K562 (cell line): ENCODE results near the gene AAGAB. TPM values are rescaled to one million over a fixed set of nuclear protein-coding genes. Genes with fewer than 3 reads are reported as not detected.

Experiments used
- ATAC-seq: fragments of 200-7000 bp; cut with Tn5 transposase; 3 replicates; pipeline ENCODE4 v1.9.1; 2020; ENCODE audit warnings: moderate library complexity
- BruUV-seq: library from RNA; stranded (reverse); fragments of 400-500 nt; replicated peaks from 2 replicates; lab custom pipeline; 2021; lab: Mats Ljungman, UMichigan
- CTCF ChIA-PET: fragments of 300-600 bp; formaldehyde crosslinking; extraction: SDS; loops from one replicate; lab custom pipeline; 2021; ENCODE audit warnings: low intra/inter-chr PET ratio; lab: Yijun Ruan, JAX
- POLR2A ChIA-PET: fragments of 300-600, 350-650 bp; sonication (Branson Sonifier 250); formaldehyde crosslinking; extraction: SDS; loops from one replicate; lab custom pipeline; 2021; ENCODE audit warnings: antibody characterized with exemption, inconsistent platforms; lab: Yijun Ruan, JAX
- DNase-seq, 4 experiments: peaks; one replicate each; pipeline versions ENCODE4 v3.0.0 to v3.0.0-alpha.2; 2011 to 2018; ENCODE audit warnings: low spot score in 3 of 4, mixed read lengths in 3 of 4; ENCODE audit errors: extremely low read depth in 1 of 4
- FAIRE-seq: peaks from 2 replicates; lab custom pipeline; 2011; peaks lifted over from hg19 to GRCh38; lab: Jason Lieb, UNC
- H2AFZ ChIP-seq: 2 replicates; pipeline ENCODE4 v1.6.0; 2011; ENCODE audit warnings: low read depth, low read length, control low read depth, inconsistent platforms
- H3K27ac ChIP-seq: fragments of 200-600 bp; 3 replicates; pipeline ENCODE4 v1.8.0; 2011; ENCODE audit warnings: low read depth, mild to moderate bottlenecking, control low read depth, inconsistent platforms, low read length, moderate library complexity, mixed read lengths; ENCODE audit errors: extremely low read depth
- H3K27me3 ChIP-seq, 2 experiments: fragments of 300-600 bp in 1 of 2; 2 replicates in 1 of 2; 3 replicates in 1 of 2; pipeline versions ENCODE4 v1.6.0 to v1.8.0; 2011; ENCODE audit warnings: inconsistent platforms in 2 of 2, low read length in 2 of 2, mild to moderate bottlenecking in 1 of 2, mixed read lengths in 1 of 2, moderate library complexity in 1 of 2; ENCODE audit not compliant: control insufficient read depth in 2 of 2, insufficient read depth in 2 of 2
- H3K36me3 ChIP-seq: fragments of 300-600 bp; 3 replicates; pipeline ENCODE4 v1.8.0; 2011; ENCODE audit warnings: mild to moderate bottlenecking, low read length, inconsistent platforms; ENCODE audit not compliant: control insufficient read depth, insufficient read depth
- H3K4me1 ChIP-seq, 2 experiments: fragments of 200-600 bp in 1 of 2; replicated peaks in 1 of 2; 2 replicates in 1 of 2; 3 replicates in 1 of 2; pipeline versions ENCODE4 v1.5.1 to v1.8.0; 2011; ENCODE audit warnings: inconsistent platforms in 2 of 2, low read length in 2 of 2, mild to moderate bottlenecking in 1 of 2, mixed read lengths in 1 of 2, moderate library complexity in 1 of 2; ENCODE audit not compliant: control insufficient read depth in 2 of 2, insufficient read depth in 2 of 2
- H3K4me2 ChIP-seq: 2 replicates; pipeline ENCODE4 v1.6.1; 2011; ENCODE audit warnings: low read length, control low read depth, inconsistent platforms, mixed read lengths; ENCODE audit not compliant: insufficient read depth
- H3K4me3 ChIP-seq: fragments of 200-600 bp; sonication (generic), shearing (Covaris generic); 2 replicates; pipeline ENCODE4 v1.5.1; 2016; ENCODE audit warnings: control low read depth, inconsistent platforms
- H3K79me2 ChIP-seq: fragments of 200-600 bp; 3 replicates; pipeline ENCODE4 v1.8.0; 2011; ENCODE audit warnings: low read length, inconsistent platforms; ENCODE audit not compliant: control insufficient read depth, insufficient read depth
- H3K9ac ChIP-seq, 2 experiments: 2 replicates each; pipeline versions ENCODE4 v1.6.0 to v1.6.1; 2011; ENCODE audit warnings: low read depth in 2 of 2, low read length in 2 of 2, control low read depth in 1 of 2, inconsistent platforms in 1 of 2, mild to moderate bottlenecking in 1 of 2, mixed read lengths in 1 of 2; ENCODE audit not compliant: insufficient read depth in 1 of 2
- H3K9me1 ChIP-seq: one replicate; pipeline ENCODE4 v1.6.0; 2011; ENCODE audit warnings: inconsistent platforms, mild to moderate bottlenecking, low read length, moderate library complexity; ENCODE audit not compliant: control insufficient read depth, insufficient read depth
- H3K9me3 ChIP-seq: replicated peaks from 2 replicates; pipeline ENCODE4 v1.5.1; 2011; ENCODE audit warnings: low read depth, low read length, inconsistent platforms; ENCODE audit not compliant: control insufficient read depth, insufficient read depth
- H4K20me1 ChIP-seq: replicated peaks from 2 replicates; pipeline ENCODE4 v1.6.1; 2011; ENCODE audit warnings: low read length, inconsistent platforms, mixed read lengths; ENCODE audit not compliant: control insufficient read depth, insufficient read depth
- ETV5 ChIP-seq: sonication (generic); formaldehyde crosslinking; IDR thresholded peaks from 2 replicates; pipeline ENCODE4 v1.4.0; 2020; ENCODE audit warnings: low read depth, mild to moderate bottlenecking, missing genetic modification reagents
- EZH2 ChIP-seq: IDR thresholded peaks from 2 replicates; pipeline ENCODE4 v1.6.1; 2012; ENCODE audit warnings: low read depth, mild to moderate bottlenecking, inconsistent platforms, low read length, borderline replicate concordance
- FOSL1 ChIP-seq: fragments of 200-800 bp; sonication (Bioruptor generic); conservative IDR thresholded peaks from 2 replicates; pipeline ENCODE4 v1.6.1; 2016; ENCODE audit warnings: missing genetic modification characterization, missing compliant biosample characterization
- FOXJ2 ChIP-seq: fragments of 200-800 bp; sonication (Bioruptor generic); IDR thresholded peaks from 2 replicates; pipeline ENCODE4 v1.6.1; 2016; ENCODE audit warnings: missing genetic modification characterization, missing compliant biosample characterization
- HDAC3 ChIP-seq: fragments of 450-650 bp; IDR thresholded peaks from 2 replicates; pipeline ENCODE4 v1.6.1; 2018; ENCODE audit warnings: borderline replicate concordance, mild to moderate bottlenecking, moderate library complexity; ENCODE audit not compliant: partially characterized antibody
- HEY1 ChIP-seq: fragments of 250-450 bp; sonication (Bioruptor Pico); IDR thresholded peaks from 2 replicates; pipeline ENCODE4 v1.5.0; 2020; ENCODE audit warnings: mild to moderate bottlenecking, moderate library complexity, borderline replicate concordance
- HIVEP1 ChIP-seq: fragments of 250-450 bp; sonication (Bioruptor Pico); IDR thresholded peaks from 2 replicates; pipeline ENCODE4 v1.4.0; 2020; ENCODE audit warnings: mild to moderate bottlenecking
- JUNB ChIP-seq: fragments of 450-650 bp; formaldehyde crosslinking; conservative IDR thresholded peaks from 2 replicates; pipeline ENCODE4 v1.4.0; 2020; ENCODE audit warnings: mild to moderate bottlenecking
- MTA1 ChIP-seq: fragments of 450-650 bp; IDR thresholded peaks from 2 replicates; pipeline ENCODE4 v1.6.1; 2017; ENCODE audit warnings: borderline replicate concordance
- NUFIP1 ChIP-seq: fragments of 450-650 bp; IDR thresholded peaks from 2 replicates; pipeline ENCODE4 v1.6.1; 2018; ENCODE audit not compliant: partially characterized antibody
- PCBP1 ChIP-seq: fragments of 200-400 bp; formaldehyde crosslinking; IDR thresholded peaks from 2 replicates; pipeline ENCODE4 v1.6.1; 2018; ENCODE audit warnings: mild to moderate bottlenecking, low read depth, low read length; ENCODE audit not compliant: poor library complexity, severe bottlenecking
- PURB ChIP-seq: sonication (generic); formaldehyde crosslinking; IDR thresholded peaks from 2 replicates; pipeline ENCODE4 v1.9.0; 2021; ENCODE audit warnings: low read depth, mild to moderate bottlenecking, missing genetic modification reagents
- TEAD1 ChIP-seq, 2 experiments: fragments of 450-650 bp in 1 of 2; sonication (generic) in 1 of 2; formaldehyde crosslinking; IDR thresholded peaks; 2 replicates each; pipeline versions ENCODE4 v1.4.0 to v1.8.0; 2020 to 2022; ENCODE audit warnings: mild to moderate bottlenecking in 2 of 2, missing genetic modification reagents in 1 of 2
- ZFP1 ChIP-seq: fragments of 450-650 bp; formaldehyde crosslinking; IDR thresholded peaks from 2 replicates; pipeline ENCODE4 v1.4.0; 2020; ENCODE audit warnings: mild to moderate bottlenecking, mixed read lengths
- ZKSCAN8 ChIP-seq: fragments of 200-800 bp; sonication (Bioruptor generic); IDR thresholded peaks from 2 replicates; pipeline ENCODE4 v1.6.1; 2016; ENCODE audit warnings: missing genetic modification characterization, missing compliant biosample characterization
- ZNF263 ChIP-seq: sonication (generic); formaldehyde crosslinking; IDR thresholded peaks from 2 replicates; pipeline ENCODE4 v1.8.0; 2022; ENCODE audit warnings: mild to moderate bottlenecking, missing genetic modification reagents, borderline replicate concordance
- ZNF431 ChIP-seq: sonication (generic); formaldehyde crosslinking; IDR thresholded peaks from 2 replicates; pipeline ENCODE4 v1.8.0; 2022; ENCODE audit warnings: mild to moderate bottlenecking, missing genetic modification reagents
- ZNF780A ChIP-seq: fragments of 250-450 bp; sonication (Bioruptor Pico); IDR thresholded peaks from 2 replicates; pipeline ENCODE4 v1.5.0; 2021; ENCODE audit warnings: mild to moderate bottlenecking
- WGBS: fragments of 100-300 bp; shearing (Covaris generic); methylation state at CpG from one replicate; pipeline ENCODE4 v1.1.6; 2016; ENCODE audit warnings: low coverage, mixed read lengths; ENCODE audit not compliant: insufficient coverage; ENCODE audit errors: missing lambda C conversion rate; 5-methylcytosine and 5-hydroxymethylcytosine counted together
- in situ Hi-C: fragments of 300-500 bp; cut with MboI; formaldehyde crosslinking; loops from 4 replicates; pipeline ENCODE4 v1.15.0; 2018; ENCODE audit warnings: inconsistent platforms, mixed read lengths
- intact Hi-C: fragments of 100-400 bp; cut with micrococcal nuclease; formaldehyde crosslinking; loops from 2 replicates; pipeline ENCODE4 v1.14.2; 2022
- polyA plus RNA-seq, 8 experiments: library from polyadenylated mRNA; depleted of rRNA in 4 of 8; stranded (reverse) in 5 of 8; unstranded in 3 of 8; fragments of >200 nt; fragmentation: Nextera tagmentation in 2 of 8; fragmentation: Illumina TruSeq in 1 of 8; extraction: Ambion mirVana in 2 of 8; extraction: Trizol in 1 of 8; gene quantifications; 2 replicates each; pipeline versions ENCODE4 v1.2.1 to v1.2.3, GENCODE V29; 2011 to 2014; ENCODE audit warnings: inconsistent platforms in 1 of 8, missing spikeins in 1 of 8
- total RNA-seq, 7 experiments: library from RNA; depleted of rRNA in 6 of 7; stranded (reverse); fragments of >200 nt in 6 of 7; fragmentation: Illumina TruSeq in 2 of 7; extraction: Trizol in 2 of 7; gene quantifications; 2 replicates each; pipeline versions ENCODE4 v1.2.1 to v1.2.3, GENCODE V29; 2011 to 2021; ENCODE audit warnings: low replicate concordance in 1 of 7
- TF ChIP-seq, protein P1 (sequence below): fragments of 450-650 bp; conservative IDR thresholded peaks from 2 replicates; pipeline ENCODE4 v1.6.1; 2016; ENCODE audit warnings: missing genetic modification characterization, low read depth, mild to moderate bottlenecking, missing compliant biosample characterization, moderate library complexity
- TF ChIP-seq, protein P2 (sequence below): fragments of 450-650 bp; formaldehyde crosslinking; IDR thresholded peaks from 2 replicates; pipeline ENCODE4 v1.4.0; 2022; ENCODE audit warnings: missing genetic modification characterization

Gene AAGAB
- total and polyA plus RNA-seq, 9 of the 15 experiments (the other 6 are each of a cell fraction or from before 2014, with no cell fraction given) = 17.8 to 109 (median 58.3) TPM

DNA sequence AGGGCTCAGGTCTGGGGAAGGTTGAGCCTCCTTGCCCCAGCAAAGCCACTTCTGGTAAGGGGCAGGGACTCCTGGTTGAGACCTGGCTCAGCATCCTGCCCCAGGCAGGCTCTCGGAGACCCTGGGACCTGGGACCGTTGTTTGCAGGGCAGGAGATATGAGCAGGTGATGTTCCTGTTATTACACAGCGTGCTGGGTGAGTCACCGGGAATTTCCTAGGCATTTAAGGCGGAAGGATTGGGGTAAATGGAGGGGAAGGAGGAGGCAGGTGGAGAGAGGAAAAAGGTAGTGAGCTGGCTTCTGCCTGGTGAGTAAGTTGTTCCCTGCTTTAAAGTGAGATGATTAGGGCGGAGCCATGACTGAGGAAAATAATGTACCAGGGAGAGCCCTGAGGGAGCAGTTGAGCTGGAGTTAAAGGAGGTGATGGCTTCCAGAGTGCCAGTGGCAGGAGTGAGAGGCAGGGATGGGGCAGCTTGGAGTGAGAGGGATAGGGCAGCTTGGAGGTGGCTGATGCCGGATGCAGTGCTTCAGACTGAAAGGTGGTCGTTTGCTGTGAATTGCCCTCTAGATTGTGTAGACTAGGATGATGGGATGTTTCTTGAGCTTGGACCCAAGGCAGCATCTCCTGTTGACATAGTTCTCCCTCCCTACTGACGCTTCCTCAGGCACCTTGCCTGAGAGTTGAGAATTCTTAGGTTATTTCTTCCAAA, 79.4 kb downstream of the AAGAB start (continued):
- TF ChIP-seq, protein P1, sequence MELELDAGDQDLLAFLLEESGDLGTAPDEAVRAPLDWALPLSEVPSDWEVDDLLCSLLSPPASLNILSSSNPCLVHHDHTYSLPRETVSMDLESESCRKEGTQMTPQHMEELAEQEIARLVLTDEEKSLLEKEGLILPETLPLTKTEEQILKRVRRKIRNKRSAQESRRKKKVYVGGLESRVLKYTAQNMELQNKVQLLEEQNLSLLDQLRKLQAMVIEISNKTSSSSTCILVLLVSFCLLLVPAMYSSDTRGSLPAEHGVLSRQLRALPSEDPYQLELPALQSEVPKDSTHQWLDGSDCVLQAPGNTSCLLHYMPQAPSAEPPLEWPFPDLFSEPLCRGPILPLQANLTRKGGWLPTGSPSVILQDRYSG (tag) = no peak
- TF ChIP-seq JUNB (no peak), NUFIP1 (no peak), HEY1 (no peak), PURB (CRISPR knock-in tag) (no peak), ZNF263 (no peak), ETV5 (CRISPR knock-in tag) (no peak)

DNA sequence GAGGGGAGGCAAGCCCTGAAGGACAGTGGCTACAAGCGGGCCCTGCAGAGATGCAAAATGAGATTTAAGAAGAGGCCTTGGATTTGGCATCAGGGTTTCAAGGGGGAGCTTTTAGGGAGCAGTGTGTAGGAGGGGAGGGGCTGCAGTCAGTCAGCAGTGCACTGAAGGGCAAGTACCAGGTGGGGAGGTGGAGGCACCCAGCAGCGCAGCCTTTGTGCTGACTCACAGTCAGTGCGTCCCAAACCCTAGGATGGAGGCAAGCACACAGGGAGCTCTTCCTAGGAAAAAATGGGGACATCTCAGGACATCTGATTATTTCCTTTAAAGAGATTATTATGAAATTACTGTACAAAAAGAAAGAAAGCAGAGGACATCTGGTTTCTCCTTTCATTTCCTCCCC, 80.0 kb downstream of the AAGAB start:
- BruUV-seq = no TSS peak
- TF ChIP-seq ZNF431 (CRISPR knock-in tag) (no peak), PCBP1 (no peak), ZNF780A (no peak), TEAD1 (CRISPR knock-in tag; IDR thresholded peaks at IDR 0.05) (no peak), ZKSCAN8 (CRISPR knock-in tag) (no peak), EZH2 (no peak), ZFP1 (no peak), FOXJ2 (tag) (no peak), FOSL1 (tag) (no peak), HIVEP1 (CRISPR knock-in tag) (no peak), HDAC3 (no peak), MTA1 (no peak)
- TF ChIP-seq, protein P2, sequence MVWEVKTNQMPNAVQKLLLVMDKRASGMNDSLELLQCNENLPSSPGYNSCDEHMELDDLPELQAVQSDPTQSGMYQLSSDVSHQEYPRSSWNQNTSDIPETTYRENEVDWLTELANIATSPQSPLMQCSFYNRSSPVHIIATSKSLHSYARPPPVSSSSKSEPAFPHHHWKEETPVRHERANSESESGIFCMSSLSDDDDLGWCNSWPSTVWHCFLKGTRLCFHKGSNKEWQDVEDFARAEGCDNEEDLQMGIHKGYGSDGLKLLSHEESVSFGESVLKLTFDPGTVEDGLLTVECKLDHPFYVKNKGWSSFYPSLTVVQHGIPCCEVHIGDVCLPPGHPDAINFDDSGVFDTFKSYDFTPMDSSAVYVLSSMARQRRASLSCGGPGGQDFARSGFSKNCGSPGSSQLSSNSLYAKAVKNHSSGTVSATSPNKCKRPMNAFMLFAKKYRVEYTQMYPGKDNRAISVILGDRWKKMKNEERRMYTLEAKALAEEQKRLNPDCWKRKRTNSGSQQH (CRISPR knock-in tag) = no peak
- TF ChIP-seq, all 486 proteins: peak for 0
- DNase-seq (no peak), ATAC-seq (no peak), FAIRE-seq (no peak)
- peaks cover under 1% of the 10 kb centered on the region for H3K9me1 ChIP-seq
- H3K9me3 ChIP-seq = no peaks in the 10 kb centered on the region
- CTCF ChIA-PET = no interaction called here
- intact Hi-C loops = loop anchor here (10.0 kb wide), 1 partner anchor 110 kb away; the partner anchor contains the start of gene SMAD3
- H2AFZ ChIP-seq = no peak overlapping the region
- peaks cover 9 to 16% of the 10 kb centered on the region in 2 experiments for H3K4me1 ChIP-seq
- H4K20me1 ChIP-seq = peaks cover 16% of the 10 kb centered on the region; the same call in 1 of the 2 replicates
- in situ Hi-C loops = no loop called here
- POLR2A ChIA-PET = interaction anchor here (0.6 kb wide), 1 partner anchor 27 kb away, joined by 3 read pairs; no protein-coding TSS in a partner anchor
- H3K4me2 ChIP-seq = no peak overlapping the region
- no peaks in the 10 kb centered on the region for H3K79me2 ChIP-seq
- 85% methylated on average over 3 of the region's 3 CpGs for WGBS
- peaks cover 25% of the 10 kb centered on the region; the same call in 2 of the 3 replicates for H3K36me3 ChIP-seq
- H3K27ac ChIP-seq = no peak overlapping the region
- no peak overlapping the region for H3K4me3 ChIP-seq
- no peak overlapping the region for H3K9ac ChIP-seq
- H3K27me3 ChIP-seq = no peaks in the 10 kb centered on the region
